ENCODE data around the gene MAP3K15. TPM values are rescaled to one million over a fixed set of nuclear protein-coding genes. Genes with fewer than 3 reads are reported as not detected.

MAP3K15 gene
- total RNA-seq, 1 donor from 2014 or later: 1.1 TPM

GRCh38 chrX:19377799-19378198 lies 137.5 kb downstream of the MAP3K15 start:
- peaks cover under 1% of the 10 kb centered on the region for H3K4me1 Mint-ChIP-seq
- no peak for DNase-seq (ENCODE audit: low spot score)
- H3K4me1 ChIP-seq: no peaks in the 10 kb centered on the region
- no peak overlapping the region for H3K9ac ChIP-seq
- no peaks in the 10 kb centered on the region for H3K9me3 ChIP-seq (ENCODE audit: low read depth)
- H3K27ac ChIP-seq: no peak overlapping the region
- no peaks in the 10 kb centered on the region for H4K20me1 ChIP-seq (ENCODE audit: low read depth)
- H3K79me2 ChIP-seq (ENCODE audit: low read depth): no peaks in the 10 kb centered on the region
- H2AFZ ChIP-seq (replicated peaks): no peak overlapping the region
- H3K4me3 ChIP-seq: no peak overlapping the region
- H3K36me3 ChIP-seq: no peaks in the 10 kb centered on the region
- H3K4me2 ChIP-seq: no peak overlapping the region
- no peak overlapping the region for H3K4me3 Mint-ChIP-seq
- no peaks in the 10 kb centered on the region for H3F3A ChIP-seq (ENCODE audit: low read depth)
- H3K27me3 ChIP-seq: peaks cover 12% of the 10 kb centered on the region
- peaks cover 11% of the 10 kb centered on the region for H3K9me3 Mint-ChIP-seq
- TF ChIP-seq CTCF (IDR thresholded peaks at IDR 0.05): no peak
- peaks cover 2% of the 10 kb centered on the region for H3K27me3 Mint-ChIP-seq (ENCODE audit: insufficient read depth, low read depth)
- no peaks in the 10 kb centered on the region for H3K36me3 Mint-ChIP-seq
- no peak overlapping the region for H3K27ac Mint-ChIP-seq

DNA sequence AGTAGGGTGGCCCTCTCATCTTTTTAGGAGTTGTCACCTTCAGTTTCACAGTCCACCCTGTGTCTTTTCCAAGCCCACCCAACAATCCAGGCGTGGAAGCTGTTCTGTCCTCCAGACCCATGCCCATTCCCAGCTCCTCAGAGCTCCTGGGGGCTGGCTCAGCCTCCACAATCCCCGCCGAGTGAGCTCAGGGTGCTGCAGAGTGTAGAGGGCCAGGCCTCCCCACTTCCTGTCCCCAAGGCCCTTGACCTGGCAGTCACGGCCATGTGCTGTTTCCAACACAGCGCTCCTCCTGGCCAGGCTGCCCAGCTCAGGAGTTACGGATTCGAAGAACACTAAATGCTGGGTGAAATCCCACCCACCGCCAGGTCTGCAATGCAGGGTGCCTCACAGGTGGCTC lies 139.8 kb downstream of the MAP3K15 start:
- Histone ChIP-seq H2AFZ (replicated peaks) (no peak overlapping the region), H3K27me3 (peaks cover 12% of the 10 kb centered on the region), H3K4me2 (no peak overlapping the region), H3F3A (ENCODE audit: low read depth) (no peaks in the 10 kb centered on the region), H3K36me3 (no peaks in the 10 kb centered on the region), H3K9me3 (ENCODE audit: low read depth) (no peaks in the 10 kb centered on the region), H3K9ac (no peak overlapping the region), H3K27ac (no peak overlapping the region), H3K4me3 (no peak overlapping the region), H3K79me2 (ENCODE audit: low read depth) (no peaks in the 10 kb centered on the region), H4K20me1 (ENCODE audit: low read depth) (no peaks in the 10 kb centered on the region), H3K4me1 (no peaks in the 10 kb centered on the region)
- H3K36me3 Mint-ChIP-seq: no peaks in the 10 kb centered on the region
- H3K9me3 Mint-ChIP-seq: peaks cover 14% of the 10 kb centered on the region
- H3K27me3 Mint-ChIP-seq (ENCODE audit: insufficient read depth, low read depth): peaks cover 2% of the 10 kb centered on the region
- TF ChIP-seq EZH2 (IDR thresholded peaks at IDR 0.05): no peak
- TF ChIP-seq EZH2phosphoT487 (IDR thresholded peaks at IDR 0.05): no peak
- no peak for TF ChIP-seq CTCF (IDR thresholded peaks at IDR 0.05)
- H3K4me3 Mint-ChIP-seq: no peak overlapping the region
- no peak for DNase-seq (ENCODE audit: low spot score)
- peaks cover 5% of the 10 kb centered on the region for H3K4me1 Mint-ChIP-seq
- no peak overlapping the region for H3K27ac Mint-ChIP-seq

DNA sequence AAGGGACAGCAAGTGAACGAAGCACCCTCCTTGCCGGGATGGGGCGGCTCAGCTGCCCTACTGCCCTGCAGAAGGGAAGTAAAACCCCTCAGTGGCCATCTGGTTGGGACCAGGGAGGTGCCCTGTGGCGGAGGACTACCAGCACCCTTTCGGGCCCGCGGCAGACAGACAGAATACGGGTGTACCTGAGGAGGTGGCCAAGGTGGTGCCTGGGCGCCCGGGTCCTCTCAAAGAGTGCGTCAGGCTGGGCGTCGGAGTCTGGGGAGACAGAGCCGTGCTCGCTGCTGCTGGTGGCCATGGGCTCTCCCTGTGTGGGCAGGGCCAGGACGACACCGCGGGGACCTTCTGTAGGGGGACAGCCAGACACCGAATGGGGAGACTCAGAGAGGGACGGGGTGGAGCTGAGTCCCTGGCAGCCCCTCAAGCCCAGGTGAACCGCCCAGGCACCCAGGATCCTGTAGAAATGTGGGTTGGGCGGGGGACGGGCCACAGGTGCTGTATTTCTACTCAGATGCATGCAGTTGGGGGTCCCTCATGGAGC lies 141.9 kb downstream of the MAP3K15 start:
- Histone ChIP-seq H2AFZ (replicated peaks) (peak overlapping the region; percentile 76), H3K27me3 (peaks cover 12% of the 10 kb centered on the region), H3F3A (ENCODE audit: low read depth) (no peaks in the 10 kb centered on the region), H3K9me3 (ENCODE audit: low read depth) (no peaks in the 10 kb centered on the region), H3K4me3 (peak overlapping the region; percentile 48), H3K4me2 (peak overlapping the region; percentile 89), H3K4me1 (no peaks in the 10 kb centered on the region), H3K79me2 (ENCODE audit: low read depth) (no peaks in the 10 kb centered on the region), H3K9ac (no peak overlapping the region), H4K20me1 (ENCODE audit: low read depth) (no peaks in the 10 kb centered on the region), H3K27ac (no peak overlapping the region), H3K36me3 (no peaks in the 10 kb centered on the region)
- H3K9me3 Mint-ChIP-seq: peaks cover 11% of the 10 kb centered on the region
- H3K27ac Mint-ChIP-seq: no peak overlapping the region
- H3K36me3 Mint-ChIP-seq: no peaks in the 10 kb centered on the region
- peak; percentile 9 for DNase-seq (ENCODE audit: low spot score)
- no peak for TF ChIP-seq CTCF (IDR thresholded peaks at IDR 0.05)
- TF ChIP-seq EZH2phosphoT487 (IDR thresholded peaks at IDR 0.05): no peak
- no peak for TF ChIP-seq EZH2 (IDR thresholded peaks at IDR 0.05)
- no peak overlapping the region for H3K4me3 Mint-ChIP-seq
- H3K27me3 Mint-ChIP-seq (ENCODE audit: insufficient read depth, low read depth): peaks cover 2% of the 10 kb centered on the region
- H3K4me1 Mint-ChIP-seq: peaks cover 5% of the 10 kb centered on the region
